GM12878 (cell line): ENCODE measurements around the gene CTNNA1. TPM values are rescaled to one million over a fixed set of nuclear protein-coding genes. Genes with fewer than 3 reads are reported as not detected.

Source experiments
- ATAC-seq: fragments of 200-7000 bp; cut with Tn5 transposase; 3 replicates; pipeline ENCODE4 v1.9.1; 2020; ENCODE audit warnings: mild to moderate bottlenecking, moderate library complexity
- BruUV-seq: library from RNA; stranded (reverse); fragments of 400-500 nt; replicated peaks from 2 replicates; lab custom pipeline; 2021; lab: Mats Ljungman, UMichigan
- CTCF ChIA-PET: fragments of 300-600 bp; sonication (Branson Sonifier 250); formaldehyde crosslinking; extraction: SDS; loops from one replicate; lab custom pipeline; 2021; ENCODE audit warnings: inconsistent platforms; lab: Yijun Ruan, JAX
- POLR2A ChIA-PET: fragments of 350-600 bp; formaldehyde crosslinking; extraction: SDS; loops from one replicate; lab custom pipeline; 2021; ENCODE audit warnings: inconsistent platforms; lab: Charles Lee
- RAD21 ChIA-PET: fragments of 300-600 bp; sonication (Branson Sonifier 250); formaldehyde crosslinking; loops from one replicate; lab custom pipeline; 2023; ENCODE audit warnings: antibody characterized with exemption; ENCODE audit not compliant: unreplicated experiment; lab: Charles Lee
- SMC1A ChIA-PET: fragments of 300-600 bp; sonication (Branson Sonifier 250); formaldehyde crosslinking; loops from one replicate; lab custom pipeline; 2023; ENCODE audit not compliant: unreplicated experiment, uncharacterized antibody; lab: Charles Lee
- DNase-seq: peaks from one replicate; pipeline ENCODE4 v3.0.0-alpha.2; 2011; ENCODE audit warnings: low read depth, low spot score
- FAIRE-seq: peaks from 3 replicates; lab custom pipeline; 2011; peaks lifted over from hg19 to GRCh38; lab: Jason Lieb, UNC
- H2AFZ ChIP-seq: 2 replicates; pipeline ENCODE4 v1.6.0; 2011; ENCODE audit warnings: low read depth, low read length, control low read depth; ENCODE audit not compliant: control insufficient read depth
- H3K27ac ChIP-seq: 2 replicates; pipeline ENCODE4 v1.5.1; 2011; ENCODE audit warnings: control low read depth; ENCODE audit not compliant: control insufficient read depth, insufficient read depth
- H3K27me3 ChIP-seq, 2 experiments: replicated peaks in 1 of 2; 2 replicates each; pipeline versions ENCODE4 v1.6.0 to v1.6.1; 2011; ENCODE audit warnings: low read length in 1 of 2; ENCODE audit not compliant: control insufficient read depth in 2 of 2, insufficient read depth in 2 of 2
- H3K36me3 ChIP-seq, 2 experiments: 2 replicates each; pipeline ENCODE4 v1.5.1; 2011; ENCODE audit warnings: low read length in 1 of 2; ENCODE audit not compliant: control insufficient read depth in 2 of 2, insufficient read depth in 2 of 2
- H3K4me1 ChIP-seq: 2 replicates; pipeline ENCODE4 v1.6.1; 2011; ENCODE audit warnings: mild to moderate bottlenecking, low read length, moderate library complexity, mixed read lengths; ENCODE audit not compliant: control insufficient read depth, insufficient read depth
- H3K4me2 ChIP-seq: 2 replicates; pipeline ENCODE4 v1.6.0; 2011; ENCODE audit warnings: control low read depth; ENCODE audit not compliant: control insufficient read depth, insufficient read depth
- H3K4me3 ChIP-seq: fragments of 200-600 bp; sonication (generic); 2 replicates; pipeline ENCODE4 v1.5.1; 2016
- H3K79me2 ChIP-seq: 2 replicates; pipeline ENCODE4 v1.6.0; 2011; ENCODE audit warnings: low read length; ENCODE audit not compliant: control insufficient read depth, insufficient read depth
- H3K9ac ChIP-seq: 2 replicates; pipeline ENCODE4 v1.8.0; 2011; ENCODE audit warnings: low read length, control low read depth, mixed read lengths; ENCODE audit not compliant: control insufficient read depth, insufficient read depth
- H3K9me3 ChIP-seq: replicated peaks from 3 replicates; pipeline ENCODE4 v1.5.1; 2011; ENCODE audit warnings: mild to moderate bottlenecking, low read length; ENCODE audit not compliant: control insufficient read depth, insufficient read depth
- H4K20me1 ChIP-seq: 2 replicates; pipeline ENCODE4 v1.6.0; 2011; ENCODE audit not compliant: control insufficient read depth, insufficient read depth
- BACH1 ChIP-seq: fragments of 450-650 bp; IDR thresholded peaks from 2 replicates; pipeline ENCODE4 v1.6.1; 2017; ENCODE audit warnings: mild to moderate bottlenecking, borderline replicate concordance
- CTCF ChIP-seq, 3 experiments: IDR thresholded peaks in 2 of 3; conservative IDR thresholded peaks in 1 of 3; 2 replicates each; pipeline ENCODE4 v1.5.1; 2011; ENCODE audit warnings: low read depth in 3 of 3, low read length in 3 of 3, mild to moderate bottlenecking in 3 of 3, control low read depth in 2 of 3, moderate library complexity in 2 of 3, inconsistent platforms in 1 of 3, mixed read lengths in 1 of 3; ENCODE audit not compliant: control insufficient read depth in 2 of 3, insufficient read depth in 1 of 3; ENCODE audit errors: extremely low read depth in 1 of 3
- EP300 ChIP-seq, 2 experiments: fragments of 150-350 bp in 1 of 2; IDR thresholded peaks; 2 replicates each; pipeline ENCODE4 v1.6.1; 2011 to 2012; ENCODE audit warnings: low read depth in 2 of 2, low read length in 2 of 2, borderline replicate concordance in 1 of 2, improper control_type of control experiment in 1 of 2, inconsistent platforms in 1 of 2; ENCODE audit not compliant: control insufficient read depth in 1 of 2
- ESRRA ChIP-seq: IDR thresholded peaks from 2 replicates; pipeline ENCODE4 v1.6.1; 2012; ENCODE audit warnings: mild to moderate bottlenecking, low read length, improper control_type of control experiment
- KLF5 ChIP-seq: fragments of 450-650 bp; IDR thresholded peaks from 2 replicates; pipeline ENCODE4 v1.6.1; 2014; ENCODE audit warnings: mild to moderate bottlenecking; ENCODE audit not compliant: partially characterized antibody
- SMC3 ChIP-seq: IDR thresholded peaks from 2 replicates; pipeline ENCODE4 v1.6.1; 2011; ENCODE audit warnings: low read length, improper control_type of control experiment, borderline replicate concordance
- TBL1XR1 ChIP-seq: IDR thresholded peaks from 2 replicates; pipeline ENCODE4 v1.6.1; 2012; ENCODE audit warnings: low read depth, low read length, improper control_type of control experiment
- ZBTB40 ChIP-seq: fragments of 450-650 bp; IDR thresholded peaks from 2 replicates; pipeline ENCODE4 v1.6.1; 2016; ENCODE audit warnings: mild to moderate bottlenecking, moderate library complexity, borderline replicate concordance
- whole genome bisulfite sequencing: methylation state at CpG from one replicate; pipeline ENCODE4 v1.1.6; 2016; ENCODE audit warnings: low lambda C conversion rate; ENCODE audit not compliant: insufficient replicate concordance, insufficient coverage; ENCODE audit errors: missing lambda C conversion rate; 5-methylcytosine and 5-hydroxymethylcytosine counted together
- in situ Hi-C: fragments of 300-500 bp; cut with MboI; formaldehyde crosslinking; loops from 9 replicates; pipeline ENCODE4 v1.14.3; 2018; ENCODE audit warnings: mixed read lengths
- intact Hi-C: fragments of 100-400 bp; cut with micrococcal nuclease; formaldehyde crosslinking; loops from one replicate; pipeline ENCODE4 v1.14.2; 2022; ENCODE audit not compliant: unreplicated experiment
- polyA plus RNA-seq, 11 experiments: library from polyadenylated mRNA; depleted of rRNA in 4 of 11; unstranded in 6 of 11; stranded (reverse) in 5 of 11; fragments of >200 nt; fragmentation: Nextera tagmentation in 4 of 11; fragmentation: Illumina TruSeq in 1 of 11; extraction: Ambion mirVana in 4 of 11; extraction: Trizol in 1 of 11; gene quantifications; 1 replicate in 1 of 11; 2 replicates in 10 of 11; pipeline versions ENCODE4 v1.2.1 to v1.2.3, GENCODE V29; 2011 to 2016; ENCODE audit warnings: inconsistent platforms in 2 of 11, missing spikeins in 2 of 11, low read depth in 1 of 11
- total RNA-seq, 4 experiments: library from RNA; depleted of rRNA in 3 of 4; stranded (reverse); fragments of >200 nt in 3 of 4; fragmentation: Illumina TruSeq in 1 of 4; extraction: Trizol in 1 of 4; gene quantifications; 2 replicates each; pipeline versions ENCODE4 v1.2.1 to v1.2.3, GENCODE V29; 2013 to 2021

CTNNA1 gene
- total and polyA plus RNA-seq, 10 of the 15 experiments (the other 5 are each of a cell fraction or from before 2014, with no cell fraction given): 32.6 to 104 (median 57.7) TPM

- Histone ChIP-seq H2AFZ (no peak overlapping the region), H3K4me3 (no peak overlapping the region), H3K79me2 (no peaks in the 10 kb centered on the region), H4K20me1 (no peaks in the 10 kb centered on the region), H3K9me3 (no peaks in the 10 kb centered on the region), H3K27ac (no peak overlapping the region), H3K9ac (no peak overlapping the region), H3K4me1 (peaks cover 8% of the 10 kb centered on the region), H3K27me3 (no peaks in the 10 kb centered on the region), H3K4me2 (no peak overlapping the region), H3K36me3 (no peaks in the 10 kb centered on the region)
- no TSS peak for BruUV-seq
- no peak for TF ChIP-seq EP300 (IDR thresholded peaks at IDR 0.05; ENCODE audit: borderline replicate concordance in 1 of 2, control insufficient read depth in 1 of 2, low read depth in 2 of 2, low read length in 2 of 2)
- TF ChIP-seq SMC3: 0 out of 2 replicates have a peak, but pooled peaks have one; percentile 8
- in situ Hi-C loops: no loop called here
- DNase-seq (no peak), ATAC-seq (peak; percentile 57), FAIRE-seq (no peak)
- WGBS: 81% methylated on average over 12 of the region's 12 CpGs
- RAD21 ChIA-PET: no interaction called here
- SMC1A ChIA-PET: interaction anchor here (1.4 kb wide), 1 partner anchor 146 kb away, joined by 3 read pairs; no protein-coding TSS in a partner anchor
- POLR2A ChIA-PET: no interaction called here
- intact Hi-C loops: loop anchor here (5.0 kb wide), 1 partner anchor 83 kb away; no protein-coding TSS in a partner anchor
- CTCF ChIA-PET: interaction anchor here (0.7 to 1.0 kb wide), 2 partner anchors 64 to 529 kb away, joined by 3 read pairs; no protein-coding TSS in a partner anchor
Measured at GRCh38 chr5:138725153-138725817, 27.9 kb upstream of the CTNNA1 start.

GRCh38 chr5:138725818-138726416 lies 27.3 kb upstream of the CTNNA1 start:
- Histone ChIP-seq H3K79me2 (no peaks in the 10 kb centered on the region), H3K36me3 (no peaks in the 10 kb centered on the region), H3K9me3 (no peaks in the 10 kb centered on the region), H4K20me1 (no peaks in the 10 kb centered on the region), H2AFZ (no peak overlapping the region), H3K4me3 (no peak overlapping the region), H3K27ac (no peak overlapping the region), H3K4me2 (no peak overlapping the region), H3K4me1 (peaks cover 8% of the 10 kb centered on the region), H3K9ac (no peak overlapping the region), H3K27me3 (no peaks in the 10 kb centered on the region)
- FAIRE-seq (no peak), ATAC-seq (0 out of 3 replicates have a peak, but pooled peaks have one; percentile 12), DNase-seq (no peak)
- intact Hi-C loops: loop anchor here (5.0 kb wide), 1 partner anchor 84 kb away; no protein-coding TSS in a partner anchor
- CTCF ChIA-PET: interaction anchor here (0.6 to 0.7 kb wide), 2 partner anchors 528 to 756 kb away, joined by 3 read pairs; no protein-coding TSS in a partner anchor
- POLR2A ChIA-PET: no interaction called here
- WGBS: 66% methylated on average over 6 of the region's 6 CpGs
- BruUV-seq: no TSS peak
- RAD21 ChIA-PET: no interaction called here
- in situ Hi-C loops: no loop called here
- SMC1A ChIA-PET: interaction anchor here (1.4 kb wide), 1 partner anchor 146 kb away, joined by 3 read pairs; no protein-coding TSS in a partner anchor
- TF ChIP-seq BACH1 (no peak), ESRRA (no peak), TBL1XR1 (no peak), KLF5 (no peak), ZBTB40 (no peak), CTCF (IDR thresholded peaks at IDR 0.05 in 2 of 3, conservative IDR thresholded peaks at IDR 0.05 in 1 of 3; ENCODE audit: control insufficient read depth in 2 of 3, extremely low read depth in 1 of 3, insufficient read depth in 1 of 3, low read depth in 3 of 3, low read length in 3 of 3) (no peak)
